22Rv1 (cell line): ENCODE data around the gene SEPHS1.

Source experiments
- CTCF ChIP-seq: fragments of 450-650 bp; IDR thresholded peaks from 2 replicates; pipeline ENCODE4 v1.5.1; 2017; ENCODE audit warnings: mild to moderate bottlenecking
- ZFX ChIP-seq: fragments of 450-650 bp; IDR thresholded peaks from 2 replicates; pipeline ENCODE4 v1.6.1; 2017; ENCODE audit warnings: antibody characterized with exemption, borderline replicate concordance

GRCh38 chr10:13375791-13376190, 27.7 kb upstream of the SEPHS1 start:
- TF ChIP-seq CTCF (no peak), ZFX (no peak)
